Measurements from ENCODE around the gene ASXL1. TPM values are rescaled to one million over a fixed set of nuclear protein-coding genes. Genes with fewer than 3 reads are reported as not detected.

Gene ASXL1
- total and polyA plus RNA-seq, 2 experiments from 2014 or later, result 10.4 to 29.0 TPM

GRCh38 chr20:32460231-32460630 is 102.1 kb downstream of the ASXL1 start:
- peaks cover 22% of the 10 kb centered on the region; the same call in 1 of the 2 replicates for H3K79me2 ChIP-seq (replicated peaks; ENCODE audit: insufficient read depth)
- peaks cover 30% of the 10 kb centered on the region for H3K4me1 Mint-ChIP-seq

More at GRCh38 chr20:32460231-32460630, 102.1 kb downstream of the ASXL1 start:
- H3K27ac ChIP-seq (ENCODE audit: low read depth), result no peak overlapping the region
- H3K9me3 Mint-ChIP-seq, result no peaks in the 10 kb centered on the region
- peaks cover 34% of the 10 kb centered on the region for H3K4me1 ChIP-seq (ENCODE audit: insufficient read depth)
- peaks cover 38% of the 10 kb centered on the region for H4K20me1 ChIP-seq (replicated peaks; ENCODE audit: insufficient read depth)
- H3K4me3 ChIP-seq, result no peak overlapping the region
- no peak overlapping the region for H2AFZ ChIP-seq
- peaks cover 21% of the 10 kb centered on the region for H3K27me3 Mint-ChIP-seq (ENCODE audit: insufficient read depth, low read depth, poor library complexity)
- no peaks in the 10 kb centered on the region for H3K9me2 ChIP-seq (ENCODE audit: insufficient read depth)
- H3K4me2 ChIP-seq, result no peak overlapping the region
- H3K27ac Mint-ChIP-seq, result no peak overlapping the region
- H3K27me3 ChIP-seq (ENCODE audit: insufficient read depth), result no peaks in the 10 kb centered on the region
- peaks cover 15% of the 10 kb centered on the region; the same call in 1 of the 2 replicates for H3F3A ChIP-seq (replicated peaks; ENCODE audit: low read depth)
- no peak overlapping the region for H3K4me3 Mint-ChIP-seq
- no peak for ATAC-seq
- TF ChIP-seq CREB1 (CRISPR knock-in tag; IDR thresholded peaks at IDR 0.05; ENCODE audit: low read depth) (no peak), CTCF (conservative IDR thresholded peaks at IDR 0.05; ENCODE audit: low read depth in 2 of 2) (no peak), REST (IDR thresholded peaks at IDR 0.05; ENCODE audit: unreplicated experiment) (no peak), JUNB (IDR thresholded peaks at IDR 0.05; ENCODE audit: unreplicated experiment) (no peak), ZNF331 (CRISPR knock-in tag; IDR thresholded peaks at IDR 0.05; ENCODE audit: low read depth) (no peak), NANOG (IDR thresholded peaks at IDR 0.05; ENCODE audit: borderline replicate concordance) (no peak), EZH2 (IDR thresholded peaks at IDR 0.05; ENCODE audit: low read depth, unreplicated experiment) (no peak), ZNF462 (CRISPR knock-in tag; IDR thresholded peaks at IDR 0.05) (no peak), POLR2AphosphoS5 (IDR thresholded peaks at IDR 0.05; ENCODE audit: low read depth) (no peak), ZNF114 (CRISPR knock-in tag; IDR thresholded peaks at IDR 0.05) (no peak), ETS1 (IDR thresholded peaks at IDR 0.05) (no peak), EZH2phosphoT487 (IDR thresholded peaks at IDR 0.05; ENCODE audit: unreplicated experiment) (no peak), STAT1 (IDR thresholded peaks at IDR 0.05; ENCODE audit: unreplicated experiment) (no peak)
- DNase-seq (ENCODE audit: low spot score), result no peak
- H3K36me3 Mint-ChIP-seq (ENCODE audit: low read depth), result peaks cover 3% of the 10 kb centered on the region; the same call in 1 of the 3 replicates
- peaks cover 4% of the 10 kb centered on the region; the same call in 1 of the 2 replicates for H3K36me3 ChIP-seq (ENCODE audit: insufficient read depth)

Measured in GM23338 (cell line).